LoVo (cell line): ENCODE measurements around the gene CDC42BPB.

ENCODE experiments used
- DNase-seq: peaks from one replicate; pipeline ENCODE4 v3.0.0-alpha.2; 2016; ENCODE audit warnings: low spot score

The CDC42BPB gene

GRCh38 chr14:102944448-102945330 lies 112.7 kb downstream of the CDC42BPB start:
- DNase-seq: no peak

- no peak for DNase-seq
Observed at GRCh38 chr14:102943979-102944378, 113.4 kb downstream of the CDC42BPB start.

- DNase-seq: no peak
Observed at GRCh38 chr14:102943454-102943853, 113.9 kb downstream of the CDC42BPB start.

DNA sequence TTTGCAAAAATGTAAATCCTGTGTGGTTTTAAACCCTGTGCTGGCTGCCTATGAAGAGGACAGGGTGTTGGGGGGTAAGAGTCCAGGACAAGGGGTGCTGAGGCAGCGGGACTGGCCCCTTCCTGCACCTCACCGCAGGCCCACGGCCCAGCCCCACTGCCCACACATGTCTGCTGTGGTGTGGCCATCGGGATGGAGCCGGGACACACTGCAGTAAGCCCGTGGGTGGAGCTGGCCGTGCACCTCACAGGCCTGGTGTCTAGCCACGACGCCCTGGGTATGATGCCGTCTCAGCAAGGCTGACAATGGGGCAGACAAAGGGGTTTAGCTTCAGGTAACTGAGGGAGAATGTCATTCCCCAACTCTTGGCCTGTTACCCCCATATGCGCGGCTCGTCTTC lies 115.3 kb downstream of the CDC42BPB start:
- DNase-seq: no peak

DNA sequence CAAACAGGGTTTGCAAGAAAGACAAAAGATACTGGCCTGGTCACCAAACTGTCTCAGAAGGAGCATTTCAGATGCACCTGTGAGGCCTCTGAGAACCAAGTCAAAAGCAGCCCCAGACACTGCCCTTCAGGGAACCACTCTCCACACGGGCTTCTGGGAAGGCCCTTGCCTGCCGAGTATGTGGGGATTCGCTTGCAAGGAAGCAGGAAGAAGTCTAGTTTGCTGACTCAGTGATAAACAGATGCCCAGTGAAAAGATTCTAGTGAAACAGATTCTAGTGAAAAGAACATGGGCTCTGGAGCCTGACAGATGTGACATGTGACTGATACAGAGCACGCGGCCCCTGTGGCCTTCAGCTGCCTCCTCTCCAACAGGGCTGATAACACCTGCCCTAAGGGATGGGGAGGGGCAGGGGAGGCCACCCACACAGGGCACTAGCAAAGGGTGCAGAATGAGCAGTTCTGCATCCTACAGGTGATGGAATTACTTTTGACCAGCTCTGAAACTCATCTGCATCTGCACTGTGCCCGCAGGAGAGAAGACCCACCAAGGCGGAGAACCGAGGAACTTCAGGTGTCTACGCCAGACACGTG lies 115.8 kb downstream of the CDC42BPB start:
- no peak for DNase-seq

GRCh38 chr14:102940729-102941362 lies 116.5 kb downstream of the CDC42BPB start:
- DNase-seq: no peak

- DNase-seq: no peak
Observed at GRCh38 chr14:102939820-102940561, 117.4 kb downstream of the CDC42BPB start.

DNA sequence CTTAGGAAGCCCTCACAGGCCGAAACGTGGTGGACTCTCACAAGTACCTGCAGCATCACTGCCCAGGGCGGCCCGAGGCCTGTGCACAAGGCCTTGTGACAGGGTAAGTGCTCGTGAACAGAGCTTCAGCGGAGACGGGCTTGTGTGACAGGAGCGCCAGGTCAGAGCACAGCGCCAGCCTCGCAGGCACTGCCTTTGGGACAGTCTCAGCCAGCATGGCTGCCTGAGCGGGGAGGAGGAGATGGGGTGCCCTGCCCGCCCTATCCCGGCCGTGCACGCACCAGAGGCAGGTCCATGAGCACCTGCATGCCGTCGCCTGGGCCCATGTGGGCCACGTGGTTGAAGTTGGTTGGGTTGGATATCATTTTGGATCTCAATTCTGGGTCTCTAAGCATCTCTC lies 118.0 kb downstream of the CDC42BPB start:
- no peak for DNase-seq

GRCh38 chr14:102938191-102938590 lies 119.2 kb downstream of the CDC42BPB start:
- no peak for DNase-seq

- no peak for DNase-seq
Observed at GRCh38 chr14:102937331-102938175, 119.8 kb downstream of the CDC42BPB start.

DNA sequence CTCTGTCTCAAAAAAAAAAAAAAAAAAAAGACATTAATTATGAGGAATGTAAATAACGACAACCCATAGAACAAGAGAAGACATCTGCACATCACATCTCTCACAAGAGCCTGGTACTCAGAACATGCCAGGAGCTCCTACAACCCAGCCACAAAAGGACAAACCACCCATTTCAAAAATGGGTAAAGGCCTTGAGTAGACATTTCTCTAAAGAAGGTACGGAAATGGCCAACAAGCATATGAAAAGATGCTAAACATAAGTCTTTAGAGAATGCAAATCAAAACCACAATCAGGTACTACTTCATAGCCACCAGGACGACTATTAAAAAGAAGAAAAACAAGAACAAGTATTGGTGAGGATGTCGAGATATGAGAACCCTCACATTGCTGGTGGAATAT lies 121.6 kb downstream of the CDC42BPB start:
- DNase-seq: no peak

DNA sequence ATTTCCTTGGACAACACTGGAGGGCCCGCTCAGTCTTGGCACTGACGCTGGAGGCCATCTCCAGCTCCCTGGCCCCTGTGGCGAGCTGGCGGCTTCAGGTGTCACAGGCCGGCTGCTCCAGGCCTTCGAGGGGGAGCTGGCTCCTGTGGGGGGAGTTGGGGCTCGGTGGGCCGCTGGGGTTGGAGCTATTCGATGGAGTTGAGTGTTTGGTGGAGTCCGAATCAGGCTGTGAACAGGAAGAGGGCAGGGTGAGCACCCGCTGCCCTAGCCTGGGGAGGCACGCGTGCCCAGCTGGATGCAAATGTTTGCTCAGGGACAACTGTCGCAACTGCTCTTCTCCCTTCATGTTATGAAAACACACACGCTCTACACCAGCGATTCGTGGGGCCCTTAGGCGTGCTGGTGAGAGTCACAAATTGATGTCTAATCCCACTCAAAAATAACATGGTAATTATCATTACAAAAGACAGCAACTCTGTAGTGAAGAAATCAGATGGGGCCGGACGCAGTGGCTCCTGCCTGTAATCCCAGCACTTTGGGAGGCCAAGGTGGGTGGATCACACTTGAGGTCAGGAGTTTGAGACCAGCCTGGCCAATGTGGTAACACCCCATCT lies 123.6 kb downstream of the CDC42BPB start:
- DNase-seq: no peak

DNA sequence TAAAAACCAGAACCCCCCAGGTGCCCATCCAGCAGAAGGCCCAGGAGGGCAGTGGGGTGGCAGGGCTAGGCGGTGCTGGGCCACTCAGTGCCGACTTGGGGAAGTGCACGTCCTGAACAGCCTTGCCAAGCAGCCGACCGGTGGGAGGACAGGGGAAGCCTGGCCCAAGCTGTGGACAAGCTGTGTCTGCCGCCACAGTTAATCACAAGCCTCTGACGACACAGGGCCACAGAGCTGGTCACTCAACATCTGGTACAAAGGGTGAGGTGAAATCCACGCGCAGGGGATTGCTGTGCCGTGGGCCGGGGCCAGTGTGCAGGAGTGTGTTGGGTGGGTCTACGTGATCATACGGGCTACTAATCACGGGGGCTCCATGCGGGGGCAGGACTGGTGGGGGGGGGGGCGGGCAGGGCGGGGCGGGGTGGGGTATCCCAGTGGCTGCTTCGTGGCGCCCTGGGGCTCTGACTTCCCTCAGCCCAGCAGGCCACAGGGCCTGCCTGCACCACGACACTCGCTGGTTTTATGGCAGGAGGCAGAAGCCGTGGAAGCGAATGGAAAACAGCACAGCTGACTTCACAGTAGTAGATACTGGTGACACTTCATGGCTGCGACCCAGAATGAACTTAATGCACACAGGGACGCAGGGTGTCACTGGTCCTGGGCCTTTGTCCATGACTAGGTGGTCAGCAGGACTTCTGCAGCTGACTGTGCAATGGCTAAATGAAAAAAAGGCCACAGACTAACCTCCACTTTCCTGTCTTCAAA lies 124.7 kb downstream of the CDC42BPB start:
- no peak for DNase-seq

DNA sequence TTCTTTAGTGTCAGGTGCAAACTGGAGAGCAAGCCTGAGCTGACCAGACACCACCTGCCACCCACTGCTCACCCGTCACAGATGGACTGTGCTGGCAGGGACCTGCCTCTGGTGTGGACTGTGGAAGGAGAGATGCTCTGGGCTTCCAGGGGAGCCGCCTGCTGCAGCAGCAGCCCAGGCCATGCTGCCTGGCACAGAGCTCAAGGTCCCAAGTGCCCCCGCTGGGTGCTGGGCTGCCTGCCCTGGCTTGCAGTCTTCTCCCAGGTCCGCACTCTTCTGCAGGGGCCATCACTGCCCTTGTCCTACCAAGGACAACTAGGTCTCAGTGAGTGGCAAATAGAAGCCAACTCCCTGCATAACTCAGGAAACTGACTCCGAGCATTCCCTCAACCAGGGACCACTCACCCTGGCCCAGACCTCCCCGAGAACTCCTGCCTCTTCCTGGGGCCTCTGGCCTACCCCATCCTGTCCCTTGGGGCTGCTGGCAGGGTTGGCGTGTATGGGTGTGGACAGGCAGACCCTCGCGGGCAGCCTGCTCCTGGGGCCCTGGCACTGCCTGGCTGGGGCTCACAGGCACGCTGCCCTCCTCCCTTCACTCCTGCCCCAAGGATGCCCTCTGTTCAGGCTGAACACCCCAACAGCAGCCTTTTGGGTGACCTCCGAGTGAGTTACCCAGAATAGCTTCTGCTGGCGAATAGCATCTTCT lies 125.6 kb downstream of the CDC42BPB start:
- no peak for DNase-seq

DNA sequence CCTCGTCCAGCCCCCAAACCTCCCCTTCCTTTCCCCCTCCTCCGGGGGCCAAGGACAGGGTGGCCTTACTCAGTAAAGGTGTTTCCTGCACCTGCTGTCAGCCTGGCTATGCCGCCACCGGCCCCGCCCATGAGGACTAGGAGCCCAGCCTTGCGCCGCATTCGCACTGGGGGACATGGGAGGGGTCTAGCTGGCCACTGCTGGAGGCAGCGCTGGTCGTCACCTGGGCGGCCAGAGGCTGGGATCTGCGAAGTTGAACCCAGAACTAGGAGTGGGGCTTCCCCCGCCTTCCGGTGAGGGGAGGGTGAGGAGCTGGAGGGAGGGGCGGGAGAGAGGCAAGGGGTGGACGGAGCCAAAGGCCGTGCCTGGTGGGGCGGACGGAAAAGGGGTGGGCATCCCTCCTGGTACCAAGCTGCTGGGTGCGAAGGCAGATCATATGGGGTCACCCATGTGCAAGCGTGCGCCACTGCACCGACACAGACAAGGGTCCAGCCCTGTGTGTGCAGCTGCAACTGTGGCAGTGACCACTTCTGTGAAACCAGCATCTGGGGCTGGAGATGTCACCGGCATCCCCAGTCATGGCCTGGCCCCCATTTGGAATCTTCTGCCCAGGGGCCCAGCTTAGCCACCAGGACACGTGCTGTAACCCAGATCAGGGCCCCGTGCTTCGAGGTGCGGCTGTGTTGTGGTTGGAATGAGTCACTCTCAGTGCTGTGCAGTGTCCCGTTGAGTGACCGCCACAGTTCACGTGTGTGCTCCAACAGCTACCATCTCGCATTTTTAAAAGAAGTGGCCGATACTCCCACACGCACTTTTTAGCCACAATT lies 126.4 kb downstream of the CDC42BPB start:
- peak; percentile 26 for DNase-seq

- DNase-seq: no peak
Observed at GRCh38 chr14:102930138-102930752, 127.1 kb downstream of the CDC42BPB start.

DNA sequence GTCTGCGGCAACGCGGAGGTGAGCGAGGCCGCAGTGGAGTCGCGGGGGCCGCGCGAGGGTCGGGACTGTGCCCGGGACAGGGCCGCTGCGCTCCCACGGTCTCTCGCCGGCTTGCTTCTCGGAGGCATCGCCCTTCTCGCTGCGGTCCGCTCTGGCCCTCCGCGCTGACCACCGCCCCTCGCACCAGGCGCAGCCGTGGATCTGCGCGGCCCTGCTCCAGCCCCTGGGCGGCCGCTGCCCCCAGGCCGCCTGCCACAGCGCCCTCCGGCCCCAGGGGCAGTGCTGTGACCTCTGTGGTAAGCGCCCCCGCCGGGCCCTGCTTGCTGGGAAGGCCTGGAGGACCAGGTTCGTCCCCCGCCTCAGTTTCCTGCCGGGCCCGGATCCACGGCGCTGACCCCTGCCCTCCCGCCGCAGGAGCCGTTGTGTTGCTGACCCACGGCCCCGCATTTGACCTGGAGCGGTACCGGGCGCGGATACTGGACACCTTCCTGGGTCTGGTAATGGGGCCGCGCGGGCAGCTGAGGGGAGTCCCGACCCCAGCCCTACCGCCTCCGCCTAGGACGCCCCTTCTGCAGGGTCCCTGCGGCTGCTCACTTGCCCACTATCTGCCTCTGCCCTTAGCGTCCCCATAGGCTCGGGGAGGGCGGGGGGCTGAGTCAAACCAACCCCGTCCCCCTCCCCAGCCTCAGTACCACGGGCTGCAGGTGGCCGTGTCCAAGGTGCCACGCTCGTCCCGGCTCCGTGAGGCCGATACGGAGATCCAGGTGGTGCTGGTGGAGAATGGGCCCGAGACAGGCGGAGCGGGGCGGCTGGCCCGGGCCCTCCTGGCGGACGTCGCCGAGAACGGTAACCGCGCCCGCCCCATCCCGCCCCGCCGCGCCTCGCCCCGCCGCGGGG lies 127.9 kb downstream of the CDC42BPB start:
- DNase-seq: no peak
